Transverse colon (tissue), 4 donors: ENCODE data around the gene STEAP1B.

Source experiments
- CTCF ChIP-seq, 5 experiments: fragments of 200-600 bp in 3 of 5; fragments of 450-650 bp in 2 of 5; sonication (generic) in 3 of 5; IDR thresholded peaks; 1 replicate in 2 of 5; 2 replicates in 3 of 5; pipeline ENCODE4 v1.5.1; 2016 to 2017; ENCODE audit warnings: antibody characterized with exemption in 5 of 5, inconsistent platforms in 3 of 5, mild to moderate bottlenecking in 2 of 5, moderate library complexity in 1 of 5
- POLR2AphosphoS5 ChIP-seq, 3 donors: sonication (generic); formaldehyde crosslinking; IDR thresholded peaks; one replicate each; pipeline ENCODE4 v1.6.1; 2016; ENCODE audit warnings: antibody characterized with exemption in 3 of 3

GRCh38 chr7:22488643-22489462 is 11.1 kb downstream of the STEAP1B start:
- TF ChIP-seq CTCF (IDR thresholded peaks at IDR 0.05): peak; percentile 86 to 94 (median 87)
- no peak for TF ChIP-seq POLR2AphosphoS5 (IDR thresholded peaks at IDR 0.05)
